Measurements from ENCODE around the gene DIP2B. TPM values are rescaled to one million over a fixed set of nuclear protein-coding genes. Genes with fewer than 3 reads are reported as not detected.
A peak's percentile ranks its signal among the peaks of the same experiment; 100 is the strongest.
"Not testable (repeated sequence)": the region's sequence is repeated elsewhere in the genome, so short reads cannot be mapped to it uniquely, and the experiment has no call there.

DIP2B gene
- total RNA-seq, 1 donor from 2014 or later = 32.3 TPM

DNA sequence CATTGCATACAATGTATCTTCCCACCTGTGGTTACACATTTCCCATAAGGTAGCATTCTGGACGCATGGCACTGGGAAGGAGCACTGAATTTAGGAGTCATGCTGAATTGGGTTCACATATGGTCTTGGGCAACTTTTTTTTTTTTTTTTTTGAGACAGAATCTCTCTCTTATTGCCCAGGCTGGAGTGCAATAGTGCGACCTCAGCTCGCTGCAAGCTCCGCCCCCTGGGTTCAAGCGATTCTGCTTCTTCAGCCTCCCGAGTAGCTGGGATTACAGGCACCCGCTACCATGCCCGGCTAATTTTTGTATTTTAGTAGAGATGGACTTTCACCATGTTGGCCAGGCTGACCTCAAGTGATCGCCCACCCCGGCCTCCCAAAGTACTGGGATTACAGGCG is 13.3 kb downstream of the DIP2B start:
- Mint-ChIP-seq H3K27ac (no peak overlapping the region), H3K9me3 (no peaks in the 10 kb centered on the region), H3K27me3 (no peaks in the 10 kb centered on the region), H3K4me1 (peaks cover 40% of the 10 kb centered on the region), H3K4me3 (no peak overlapping the region), H3K36me3 (ENCODE audit: low read depth) (peaks cover 4% of the 10 kb centered on the region)
- DNase-seq (no peak), ATAC-seq (ENCODE audit: low read depth) (no peak)
- ChIA-PET POLR2A (interaction anchor here (0.9 to 3.7 kb wide), 7 partner anchors 8 to 246 kb away, joined by 3 to 35 read pairs (median 4); partner anchors contain the start of genes ATF1 and DIP2B), CTCF (interaction anchor here (0.7 kb wide), 2 partner anchors 9 to 297 kb away, joined by 4 read pairs; no protein-coding TSS in a partner anchor)
- TF ChIP-seq, protein P1, sequence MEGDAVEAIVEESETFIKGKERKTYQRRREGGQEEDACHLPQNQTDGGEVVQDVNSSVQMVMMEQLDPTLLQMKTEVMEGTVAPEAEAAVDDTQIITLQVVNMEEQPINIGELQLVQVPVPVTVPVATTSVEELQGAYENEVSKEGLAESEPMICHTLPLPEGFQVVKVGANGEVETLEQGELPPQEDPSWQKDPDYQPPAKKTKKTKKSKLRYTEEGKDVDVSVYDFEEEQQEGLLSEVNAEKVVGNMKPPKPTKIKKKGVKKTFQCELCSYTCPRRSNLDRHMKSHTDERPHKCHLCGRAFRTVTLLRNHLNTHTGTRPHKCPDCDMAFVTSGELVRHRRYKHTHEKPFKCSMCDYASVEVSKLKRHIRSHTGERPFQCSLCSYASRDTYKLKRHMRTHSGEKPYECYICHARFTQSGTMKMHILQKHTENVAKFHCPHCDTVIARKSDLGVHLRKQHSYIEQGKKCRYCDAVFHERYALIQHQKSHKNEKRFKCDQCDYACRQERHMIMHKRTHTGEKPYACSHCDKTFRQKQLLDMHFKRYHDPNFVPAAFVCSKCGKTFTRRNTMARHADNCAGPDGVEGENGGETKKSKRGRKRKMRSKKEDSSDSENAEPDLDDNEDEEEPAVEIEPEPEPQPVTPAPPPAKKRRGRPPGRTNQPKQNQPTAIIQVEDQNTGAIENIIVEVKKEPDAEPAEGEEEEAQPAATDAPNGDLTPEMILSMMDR (IDR thresholded peaks at IDR 0.05) = no peak
- intact Hi-C loops (cut with micrococcal nuclease) = loop anchor here (2.0 to 10.0 kb wide), 2 partner anchors 15 to 807 kb away; partner anchors contain the start of gene BIN2

DNA sequence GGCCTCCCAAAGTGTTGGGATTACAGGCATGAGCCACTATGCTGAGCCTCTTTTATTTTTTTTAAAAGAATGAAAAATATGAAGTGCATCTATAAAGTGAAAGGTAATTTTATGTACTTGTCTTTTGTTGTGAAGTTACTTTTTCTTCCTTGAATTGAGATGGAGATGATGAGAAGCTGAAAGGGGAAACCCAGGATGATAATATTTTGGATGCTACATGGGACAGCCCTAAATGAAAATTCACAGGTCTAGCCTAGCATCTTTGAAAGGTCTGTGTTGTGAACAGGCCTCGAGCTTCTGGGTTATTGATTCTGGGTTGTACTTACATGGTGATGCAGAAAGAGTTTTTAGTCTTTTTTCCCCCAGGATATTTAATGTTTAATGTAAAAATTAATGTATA is 14.6 kb downstream of the DIP2B start:
- ATAC-seq (ENCODE audit: low read depth) = no peak
- Mint-ChIP-seq H3K27ac (no peak overlapping the region), H3K9me3 (no peaks in the 10 kb centered on the region), H3K36me3 (ENCODE audit: low read depth) (peaks cover 14% of the 10 kb centered on the region), H3K4me1 (peaks cover 33% of the 10 kb centered on the region), H3K4me3 (peak overlapping the region; percentile 0), H3K27me3 (no peaks in the 10 kb centered on the region)
- TF ChIP-seq, protein P1 (IDR thresholded peaks at IDR 0.05) = no peak
- DNase-seq = no peak
- ChIA-PET CTCF (interaction anchor here (0.8 to 1.4 kb wide), 2 partner anchors 12 to 15 kb away, joined by 3 to 7 read pairs; partner anchors contain the start of gene DIP2B), POLR2A (interaction anchor here (0.5 to 3.7 kb wide), 4 partner anchors 11 to 80 kb away, joined by 3 to 35 read pairs (median 10); partner anchors contain the start of gene DIP2B)
- intact Hi-C loops (cut with micrococcal nuclease) = loop anchor here (2.0 to 10.0 kb wide), 2 partner anchors 13 to 805 kb away; partner anchors contain the start of gene BIN2

DNA sequence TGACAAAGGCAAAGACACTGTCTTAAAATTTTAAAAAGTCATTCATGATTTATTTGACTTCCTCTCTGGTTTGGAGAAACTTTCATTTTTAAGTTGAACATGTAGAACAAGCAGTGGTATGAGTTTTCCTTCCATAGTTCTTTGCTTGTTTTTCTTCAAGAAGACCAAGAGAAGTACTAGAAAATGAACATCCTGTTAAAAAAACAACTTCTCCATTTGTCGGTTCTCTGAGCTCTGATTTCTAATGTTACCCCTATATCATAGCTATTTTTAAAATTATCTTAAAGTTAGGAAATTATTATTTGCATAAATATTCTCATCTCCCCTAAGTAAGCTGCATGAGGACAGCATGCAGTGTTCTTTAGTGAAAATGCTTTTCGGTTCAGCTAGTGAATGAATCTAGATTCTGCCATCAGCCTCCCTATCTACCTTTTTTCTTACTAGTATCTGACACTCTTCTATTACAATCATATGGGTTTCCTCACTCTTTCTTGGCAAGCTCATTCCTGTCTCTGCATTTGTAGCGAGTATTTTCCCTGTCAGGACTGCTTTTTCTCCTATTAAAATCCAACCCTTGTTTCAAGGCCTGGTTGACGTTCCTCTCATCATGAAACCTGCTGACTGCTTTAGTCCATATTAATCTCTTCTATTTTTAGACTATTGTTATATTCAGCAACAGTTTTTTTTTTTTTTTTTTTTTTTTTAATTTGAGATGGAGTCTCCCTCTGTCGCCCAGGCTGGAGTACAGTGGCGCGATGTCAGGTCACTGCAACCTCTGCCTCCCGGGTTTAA is 15.8 kb downstream of the DIP2B start:
- Mint-ChIP-seq H3K9me3 (no peaks in the 10 kb centered on the region), H3K27ac (no peak overlapping the region), H3K4me3 (peak overlapping the region; percentile 64), H3K4me1 (peaks cover 31% of the 10 kb centered on the region), H3K27me3 (no peaks in the 10 kb centered on the region), H3K36me3 (ENCODE audit: low read depth) (peaks cover 20% of the 10 kb centered on the region)
- ChIA-PET CTCF (interaction anchor here (0.6 to 1.4 kb wide), 5 partner anchors 13 to 240 kb away, joined by 3 to 7 read pairs (median 3); partner anchors contain the start of gene DIP2B), POLR2A (interaction anchor here (0.6 to 3.7 kb wide), 16 partner anchors 9 to 678 kb away, joined by 3 to 35 read pairs (median 6); partner anchors contain the start of gene DIP2B)
- DNase-seq = no peak
- intact Hi-C loops (cut with micrococcal nuclease) = no loop called here
- no peak for ATAC-seq (ENCODE audit: low read depth)
- TF ChIP-seq, protein P1 (IDR thresholded peaks at IDR 0.05) = no peak

DNA sequence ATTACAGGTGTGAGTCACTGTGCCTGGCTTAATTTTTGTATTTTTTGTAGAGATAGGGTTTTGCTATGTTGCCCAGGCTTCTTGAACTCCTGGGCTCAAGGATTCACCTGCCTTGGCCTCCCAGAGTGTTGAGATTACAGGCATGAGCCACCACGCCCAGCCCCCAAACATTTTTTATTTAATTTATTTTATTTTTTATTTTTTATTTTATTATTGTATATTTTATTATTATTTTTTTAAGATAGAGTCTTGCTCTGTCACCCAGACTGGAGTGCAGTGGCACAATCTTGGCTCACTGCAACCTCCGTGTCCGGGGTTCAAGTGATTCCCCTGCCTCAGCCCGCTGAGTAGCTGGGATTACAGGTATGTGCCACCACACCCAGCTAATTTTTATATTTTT is 17.0 kb downstream of the DIP2B start:
- H3K4me3 Mint-ChIP-seq; DNase-seq; ATAC-seq (ENCODE audit: low read depth); H3K27ac Mint-ChIP-seq; H3K27me3 Mint-ChIP-seq; CTCF ChIA-PET; intact Hi-C loops (cut with micrococcal nuclease); POLR2A ChIA-PET; H3K9me3 Mint-ChIP-seq: not testable (repeated sequence)
- H3K36me3 Mint-ChIP-seq (ENCODE audit: low read depth) = peaks cover 27% of the 10 kb centered on the region
- peaks cover 33% of the 10 kb centered on the region for H3K4me1 Mint-ChIP-seq

DNA sequence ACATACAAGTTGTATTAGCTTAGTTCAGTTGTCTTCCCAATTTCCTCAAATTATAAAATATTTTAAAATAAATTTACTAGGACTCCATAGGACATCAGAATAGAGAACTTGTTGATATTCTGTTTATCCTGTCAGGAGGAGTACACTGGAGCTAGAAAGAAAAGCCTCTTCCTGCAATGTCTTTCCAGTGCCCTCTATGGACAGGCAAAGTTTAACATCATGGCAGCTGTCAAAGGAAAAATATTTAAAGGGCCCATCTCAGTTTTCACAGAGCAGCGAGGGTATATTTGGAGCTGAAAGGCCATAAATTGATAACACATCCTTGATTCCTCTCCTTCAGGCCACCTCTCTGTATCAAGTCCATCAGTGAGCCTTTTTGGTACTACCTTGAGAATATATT is 19.0 kb downstream of the DIP2B start:
- CTCF ChIA-PET = interaction anchor here (1.1 kb wide), 1 partner anchor 10 kb away, joined by 3 read pairs; no protein-coding TSS in a partner anchor
- Mint-ChIP-seq H3K36me3 (ENCODE audit: low read depth) (peaks cover 27% of the 10 kb centered on the region), H3K4me1 (peaks cover 46% of the 10 kb centered on the region), H3K27ac (peak overlapping the region; percentile 46), H3K9me3 (no peaks in the 10 kb centered on the region), H3K27me3 (no peaks in the 10 kb centered on the region), H3K4me3 (no peak overlapping the region)
- DNase-seq = no peak
- ATAC-seq (ENCODE audit: low read depth) = no peak
- POLR2A ChIA-PET = interaction anchor here (1.0 to 1.6 kb wide), 5 partner anchors 9 to 112 kb away, joined by 3 to 4 read pairs (median 3); partner anchors contain the start of gene DIP2B
- TF ChIP-seq, protein P1 (IDR thresholded peaks at IDR 0.05) = no peak
- intact Hi-C loops (cut with micrococcal nuclease) = no loop called here

Data from activated B cell treated with CpG ODN at 0.5 μM for 24 hours (primary cell).